Vagina (tissue), 2 donors: Measurements from ENCODE around the gene WWTR1. TPM values are rescaled to one million over a fixed set of nuclear protein-coding genes. Genes with fewer than 3 reads are reported as not detected.
A peak's percentile ranks its signal among the peaks of the same experiment; 100 is the strongest.

ENCODE experiments used
- DNase-seq, 2 donors: peaks; one replicate each; pipeline ENCODE4 v3.0.0-alpha.2; 2017; ENCODE audit errors: extremely low spot score in 2 of 2
- H3K27ac ChIP-seq: fragments of 200-600 bp; sonication (generic); one replicate; pipeline ENCODE4 v1.5.1; 2019
- H3K27me3 ChIP-seq: fragments of 200-600 bp; sonication (generic); one replicate; pipeline ENCODE4 v1.5.1; 2019
- H3K36me3 ChIP-seq, 2 donors: fragments of 200-600 bp; sonication (generic); one replicate each; pipeline ENCODE4 v1.5.1; 2017 to 2019
- H3K4me1 ChIP-seq: fragments of 200-600 bp; sonication (generic); one replicate; pipeline ENCODE4 v1.5.1; 2019
- H3K4me3 ChIP-seq, 2 donors: fragments of 200-600 bp; sonication (generic); 1 replicate in 1 of 2; 2 replicates in 1 of 2; pipeline ENCODE4 v1.5.1; 2016 to 2019
- H3K9me3 ChIP-seq: fragments of 200-600 bp; sonication (generic); one replicate; pipeline ENCODE4 v1.5.1; 2019
- POLR2A ChIP-seq, 2 donors: fragments of 450-650 bp; IDR thresholded peaks; one replicate each; pipeline ENCODE4 v1.6.1; 2017; ENCODE audit warnings: antibody characterized with exemption in 2 of 2, mild to moderate bottlenecking in 2 of 2, moderate library complexity in 2 of 2
- POLR2AphosphoS5 ChIP-seq, 2 donors: sonication (generic); formaldehyde crosslinking; IDR thresholded peaks; one replicate each; pipeline ENCODE4 v1.9.0; 2017; ENCODE audit warnings: antibody characterized with exemption in 2 of 2, mild to moderate bottlenecking in 2 of 2, low read depth in 1 of 2; ENCODE audit not compliant: insufficient read depth in 1 of 2
- intact Hi-C: fragments of 100-400 bp; cut with DNase I; formaldehyde crosslinking; loops from one replicate; pipeline ENCODE4 v1.15.1; 2023
- total RNA-seq: library from RNA; depleted of rRNA; stranded (reverse); fragments of >200 nt; gene quantifications from one replicate; pipeline ENCODE4 v1.2.3, GENCODE V29; 2016
- TF ChIP-seq, protein P1 (sequence below), 3 experiments: fragments of 450-650 bp in 2 of 3; fragments of 200-600 bp in 1 of 3; sonication (generic) in 1 of 3; IDR thresholded peaks; one replicate each; pipeline ENCODE4 v1.5.1; 2017 to 2019; ENCODE audit warnings: antibody characterized with exemption in 3 of 3, mild to moderate bottlenecking in 2 of 3, moderate library complexity in 2 of 3

WWTR1 gene
- total RNA-seq, 1 donor from 2014 or later: 181 TPM

- no peak for DNase-seq
- H3K27ac ChIP-seq: no peak overlapping the region
These were observed 23.3 kb downstream of the WWTR1 start for GRCh38 chr3:149634573-149634972.

GRCh38 chr3:149634072-149634471 is 23.8 kb downstream of the WWTR1 start:
- peaks cover 78% of the 10 kb centered on the region for H3K4me1 ChIP-seq
- H3K27me3 ChIP-seq: no peaks in the 10 kb centered on the region
- TF ChIP-seq, protein P1, sequence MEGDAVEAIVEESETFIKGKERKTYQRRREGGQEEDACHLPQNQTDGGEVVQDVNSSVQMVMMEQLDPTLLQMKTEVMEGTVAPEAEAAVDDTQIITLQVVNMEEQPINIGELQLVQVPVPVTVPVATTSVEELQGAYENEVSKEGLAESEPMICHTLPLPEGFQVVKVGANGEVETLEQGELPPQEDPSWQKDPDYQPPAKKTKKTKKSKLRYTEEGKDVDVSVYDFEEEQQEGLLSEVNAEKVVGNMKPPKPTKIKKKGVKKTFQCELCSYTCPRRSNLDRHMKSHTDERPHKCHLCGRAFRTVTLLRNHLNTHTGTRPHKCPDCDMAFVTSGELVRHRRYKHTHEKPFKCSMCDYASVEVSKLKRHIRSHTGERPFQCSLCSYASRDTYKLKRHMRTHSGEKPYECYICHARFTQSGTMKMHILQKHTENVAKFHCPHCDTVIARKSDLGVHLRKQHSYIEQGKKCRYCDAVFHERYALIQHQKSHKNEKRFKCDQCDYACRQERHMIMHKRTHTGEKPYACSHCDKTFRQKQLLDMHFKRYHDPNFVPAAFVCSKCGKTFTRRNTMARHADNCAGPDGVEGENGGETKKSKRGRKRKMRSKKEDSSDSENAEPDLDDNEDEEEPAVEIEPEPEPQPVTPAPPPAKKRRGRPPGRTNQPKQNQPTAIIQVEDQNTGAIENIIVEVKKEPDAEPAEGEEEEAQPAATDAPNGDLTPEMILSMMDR (IDR thresholded peaks at IDR 0.05): no peak
- TF ChIP-seq POLR2AphosphoS5 (IDR thresholded peaks at IDR 0.05; ENCODE audit: insufficient read depth in 1 of 2, low read depth in 1 of 2) (no peak), POLR2A (IDR thresholded peaks at IDR 0.05) (no peak)
- H3K9me3 ChIP-seq: no peaks in the 10 kb centered on the region
- no peaks in the 10 kb centered on the region for H3K36me3 ChIP-seq
- H3K27ac ChIP-seq: no peak overlapping the region
- no peak overlapping the region for H3K4me3 ChIP-seq
- no peak for DNase-seq
- intact Hi-C loops: no loop called here

More at GRCh38 chr3:149634573-149634972, 23.3 kb downstream of the WWTR1 start:
- Histone ChIP-seq H3K27me3 (no peaks in the 10 kb centered on the region), H3K4me3 (no peak overlapping the region), H3K4me1 (peaks cover 78% of the 10 kb centered on the region), H3K9me3 (no peaks in the 10 kb centered on the region), H3K36me3 (no peaks in the 10 kb centered on the region)
- TF ChIP-seq, protein P1 (IDR thresholded peaks at IDR 0.05): no peak
- TF ChIP-seq POLR2A (IDR thresholded peaks at IDR 0.05) (no peak), POLR2AphosphoS5 (IDR thresholded peaks at IDR 0.05; ENCODE audit: insufficient read depth in 1 of 2, low read depth in 1 of 2) (no peak)
- intact Hi-C loops: no loop called here

DNA sequence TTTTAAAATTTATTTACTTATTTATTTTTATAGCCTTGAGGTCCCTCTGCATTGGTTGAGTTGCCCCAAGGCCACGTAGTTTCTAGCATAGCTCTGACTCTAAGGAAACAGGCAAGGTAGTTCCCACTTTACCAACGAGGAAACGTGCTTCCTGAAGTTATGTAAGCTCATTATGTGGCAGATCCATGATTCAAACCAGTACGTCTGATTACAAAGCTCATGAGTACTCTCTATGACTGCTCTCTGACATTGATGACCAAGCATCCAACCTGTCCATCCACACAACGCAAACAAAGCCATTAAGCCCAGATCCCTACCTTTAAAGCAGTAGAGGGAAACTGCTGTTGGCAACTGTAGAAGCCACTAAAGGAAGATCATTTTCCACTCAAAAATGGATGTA is 25.6 kb downstream of the WWTR1 start:
- intact Hi-C loops: no loop called here
- H3K9me3 ChIP-seq: no peaks in the 10 kb centered on the region
- TF ChIP-seq POLR2A (IDR thresholded peaks at IDR 0.05) (no peak), POLR2AphosphoS5 (IDR thresholded peaks at IDR 0.05; ENCODE audit: insufficient read depth in 1 of 2, low read depth in 1 of 2) (no peak)
- TF ChIP-seq, protein P1 (IDR thresholded peaks at IDR 0.05): no peak
- no peak overlapping the region for H3K27ac ChIP-seq
- H3K4me1 ChIP-seq: peaks cover 70% of the 10 kb centered on the region
- no peak for DNase-seq
- H3K36me3 ChIP-seq: no peaks in the 10 kb centered on the region
- H3K4me3 ChIP-seq: no peak overlapping the region
- no peaks in the 10 kb centered on the region for H3K27me3 ChIP-seq

DNA sequence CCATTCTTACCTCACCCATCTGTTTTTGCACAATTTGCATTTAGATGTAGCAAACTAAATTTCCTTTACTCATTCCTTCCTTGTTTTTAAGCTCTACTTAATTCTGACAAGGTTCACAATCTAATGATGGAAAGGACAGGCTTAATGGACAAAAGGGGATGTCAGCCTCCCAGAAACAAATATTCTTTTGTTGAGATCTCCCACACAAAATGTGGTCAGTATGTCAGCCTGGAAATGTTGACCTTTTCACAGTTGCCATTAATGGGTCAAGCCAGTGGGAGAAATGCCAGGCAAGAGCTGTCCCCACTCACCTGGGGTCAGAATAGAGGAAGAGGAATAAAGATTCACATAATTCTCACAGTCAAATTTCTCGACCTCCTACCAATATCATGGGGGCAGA is 27.0 kb downstream of the WWTR1 start:
- H3K27ac ChIP-seq: no peak overlapping the region
- no peaks in the 10 kb centered on the region for H3K36me3 ChIP-seq
- H3K9me3 ChIP-seq: no peaks in the 10 kb centered on the region
- no peak for DNase-seq
- peaks cover 71% of the 10 kb centered on the region for H3K4me1 ChIP-seq
- H3K27me3 ChIP-seq: no peaks in the 10 kb centered on the region
- intact Hi-C loops: no loop called here
- TF ChIP-seq, protein P1 (IDR thresholded peaks at IDR 0.05): no peak
- TF ChIP-seq POLR2AphosphoS5 (IDR thresholded peaks at IDR 0.05; ENCODE audit: insufficient read depth in 1 of 2, low read depth in 1 of 2) (no peak), POLR2A (IDR thresholded peaks at IDR 0.05) (no peak)
- H3K4me3 ChIP-seq: no peak overlapping the region

DNA sequence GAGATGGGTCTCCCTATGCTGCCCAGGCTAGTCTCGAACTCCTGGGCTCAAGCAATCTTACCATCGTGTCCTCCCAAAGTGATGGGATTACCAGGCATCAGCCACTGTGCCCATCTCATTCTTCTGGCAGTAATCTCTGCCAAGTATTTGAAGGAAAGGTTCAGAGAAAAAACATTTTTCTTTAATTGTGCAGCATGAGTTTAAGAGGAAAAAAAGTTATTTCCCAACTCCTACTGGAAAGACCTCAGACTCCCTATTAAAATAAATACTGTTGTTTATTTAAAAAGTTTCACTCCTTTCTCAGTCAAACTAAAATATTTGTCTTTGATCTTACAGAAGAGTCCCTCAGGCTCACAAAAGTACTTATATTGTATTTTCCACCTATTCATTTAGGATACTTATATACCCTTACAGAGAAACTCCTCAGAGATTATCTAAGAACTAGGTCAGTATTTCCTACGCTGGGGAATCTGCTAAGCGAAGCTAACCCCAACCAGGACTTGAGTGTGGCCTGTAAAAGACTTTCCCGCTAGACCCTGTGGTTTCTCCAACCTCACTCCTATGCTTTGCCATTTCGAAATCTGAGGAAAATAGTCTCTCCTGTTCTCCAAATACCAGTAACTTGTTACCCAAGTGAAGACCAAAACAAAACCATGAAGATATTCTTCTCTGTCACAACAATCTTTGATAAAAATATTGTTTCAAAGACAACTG is 28.7 kb downstream of the WWTR1 start:
- TF ChIP-seq POLR2AphosphoS5 (IDR thresholded peaks at IDR 0.05; ENCODE audit: insufficient read depth in 1 of 2, low read depth in 1 of 2) (no peak), POLR2A (IDR thresholded peaks at IDR 0.05) (no peak)
- TF ChIP-seq, protein P1 (IDR thresholded peaks at IDR 0.05): no peak
- H3K36me3 ChIP-seq: no peaks in the 10 kb centered on the region
- intact Hi-C loops: no loop called here
- peaks cover 71% of the 10 kb centered on the region for H3K4me1 ChIP-seq
- DNase-seq: no peak
- H3K27ac ChIP-seq: peak overlapping the region; percentile 20
- H3K4me3 ChIP-seq: no peak overlapping the region
- H3K27me3 ChIP-seq: no peaks in the 10 kb centered on the region
- no peaks in the 10 kb centered on the region for H3K9me3 ChIP-seq
